Heart right ventricle (tissue), 16 donors: ENCODE data around the gene SEC23A. TPM values are rescaled to one million over a fixed set of nuclear protein-coding genes. Genes with fewer than 3 reads are reported as not detected.
A peak's percentile ranks its signal among the peaks of the same experiment; 100 is the strongest.
"Not testable (repeated sequence)": the region's sequence is repeated elsewhere in the genome, so short reads cannot be mapped to it uniquely, and the experiment has no call there.

Experiments used
- ATAC-seq, 8 donors: fragments of 200-7000 bp; cut with Tn5 transposase; one replicate each; pipeline ENCODE4 v1.9.1; 2020; ENCODE audit warnings: mild to moderate bottlenecking in 8 of 8, moderate library complexity in 8 of 8, moderate number of reproducible peaks in 1 of 8
- DNase-seq, 2 donors: peaks; one replicate each; pipeline ENCODE4 v3.0.0-alpha.2; 2020
- H3K27ac ChIP-seq, 10 donors: fragments of 200-600 bp; sonication (generic) in 2 of 10; one replicate each; pipeline versions ENCODE4 v1.5.0 to v1.8.0; 2020 to 2022; ENCODE audit warnings: mild to moderate bottlenecking in 3 of 10
- H3K27me3 ChIP-seq, 7 donors: fragments of 200-600 bp; one replicate each; pipeline ENCODE4 v1.8.0; 2021 to 2022; ENCODE audit warnings: mild to moderate bottlenecking in 2 of 7
- H3K36me3 ChIP-seq, 9 donors: fragments of 200-600 bp; sonication (generic) in 1 of 9; one replicate each; pipeline versions ENCODE4 v1.5.0 to v1.8.0; 2020 to 2022; ENCODE audit warnings: mild to moderate bottlenecking in 2 of 9
- H3K4me1 ChIP-seq, 9 donors: fragments of 200-600 bp; sonication (generic) in 1 of 9; one replicate each; pipeline versions ENCODE4 v1.5.0 to v1.8.0; 2020 to 2022; ENCODE audit warnings: mild to moderate bottlenecking in 4 of 9
- H3K4me3 ChIP-seq, 10 donors: fragments of 200-600 bp; sonication (generic) in 2 of 10; one replicate each; pipeline versions ENCODE4 v1.5.0 to v1.8.0; 2020 to 2022; ENCODE audit warnings: mild to moderate bottlenecking in 7 of 10, moderate library complexity in 2 of 10
- H3K9me3 ChIP-seq, 11 donors: fragments of 200-600 bp in 10 of 11; sonication (generic) in 2 of 11; one replicate each; pipeline versions ENCODE4 v1.5.0 to v1.8.0; 2013 to 2022; ENCODE audit warnings: mild to moderate bottlenecking in 2 of 11, control low read depth in 1 of 11, moderate library complexity in 1 of 11
- WGBS, 2 donors: extraction: QIAGEN DNeasy Blood & Tissue Kit; methylation state at CpG; one replicate each; pipeline ENCODE4 v1.1.7; 2013; ENCODE audit warnings: inconsistent platforms in 1 of 2; 5-methylcytosine and 5-hydroxymethylcytosine counted together
- intact Hi-C, 10 donors: fragments of 100-400 bp; cut with DNase I; formaldehyde crosslinking; loops; one replicate each; pipeline versions ENCODE4 v1.11.1 to v1.14.2; 2022
- polyA plus RNA-seq, 2 donors: library from polyadenylated mRNA; stranded (reverse); fragments of 200-250 nt; gene quantifications; one replicate each; pipeline ENCODE4 v1.2.3, GENCODE V29; 2013
- total RNA-seq, 10 donors: library from RNA; stranded (reverse); fragmentation: NEBNext Ultra II Directional in 3 of 10; extraction: Animal tissue kit (Norgen Biotek cat#: 25700) in 3 of 10; gene quantifications; one replicate each; pipeline versions ENCODE4 v1.2.1 to v1.2.4, GENCODE V29; 2021 to 2023
- TF ChIP-seq, protein P1 (sequence below), 9 donors: fragments of 200-600 bp; sonication (generic) in 2 of 9; IDR thresholded peaks; one replicate each; pipeline versions ENCODE4 v1.5.0 to v1.8.0; 2021 to 2022; ENCODE audit warnings: antibody characterized with exemption in 9 of 9, mild to moderate bottlenecking in 5 of 9, moderate library complexity in 1 of 9
- donor health status: Arrhythmogenic right ventricular cardiomyopathy.
- donor health status: ischemic (EF 13 %, LVEDD 7.1; RV severe dilation, severe dysfunction).
- donor health status: healthy with polysubstance abuse.
- donor health status: DM: no; HTN: yes; CAD: no.
- donor health status: DM: no; HTN: no; CAD: no.
- donor health status: ischemic (EF 25% LVEDD 6.9; RV normal size, moderate dysfunction).
- donor health status: ischemic (EF 25% LVEDD 5.7; RV mildly dilated, moderate dysfunction).
- donor health status: healthy.
- donor health status: DM: yes; HTN: yes; CAD: no.
- donor health status: Ischemic cardiomyopathy.
- donor health status: ischemic (EF 35%, LVEDD 5.7; RV mildly dilated, moderate dysfunction).
- donor health status: nonischemic (EF 11% LVEDD 7.7; RV severe dilation, severe dysfunction).
- donor health status: DM: yes; HTN: yes; CAD: no.
- donor health status: PGD.
- donor health status: ischemic (EF 29% LVEDD 5.4; RV normal size, mild dysfunction).
- donor health status: nonischemic (EF 23%, LVEDD 6.1; RV moderate dilation, normal function).

The SEC23A gene
- total and polyA plus RNA-seq, 12 donors, result 12.1 to 113 (median 80.6) TPM

DNA sequence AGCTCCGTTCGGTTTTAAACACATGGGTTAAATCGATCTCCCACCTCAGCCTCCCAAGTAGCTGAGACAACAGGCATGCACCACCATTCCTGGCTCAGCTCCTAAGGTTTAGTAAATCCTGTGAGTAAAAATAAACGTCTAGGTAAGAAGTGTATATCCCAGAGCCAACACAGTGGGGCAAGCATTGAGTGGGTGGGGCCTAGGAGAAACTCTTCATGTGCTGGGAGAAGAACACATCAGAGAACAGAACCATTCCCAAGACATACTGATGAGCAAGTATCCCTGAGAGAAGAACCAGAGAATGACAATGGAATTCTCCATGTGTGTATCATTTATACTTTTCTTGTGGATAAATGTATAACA is 86.3 kb downstream of the SEC23A start:
- intact Hi-C loops, result loop anchor here in 8 of 10 donors (5.0 to 10.0 kb wide), 5 partner anchors 142 to 1112 kb away; no protein-coding TSS in a partner anchor

DNA sequence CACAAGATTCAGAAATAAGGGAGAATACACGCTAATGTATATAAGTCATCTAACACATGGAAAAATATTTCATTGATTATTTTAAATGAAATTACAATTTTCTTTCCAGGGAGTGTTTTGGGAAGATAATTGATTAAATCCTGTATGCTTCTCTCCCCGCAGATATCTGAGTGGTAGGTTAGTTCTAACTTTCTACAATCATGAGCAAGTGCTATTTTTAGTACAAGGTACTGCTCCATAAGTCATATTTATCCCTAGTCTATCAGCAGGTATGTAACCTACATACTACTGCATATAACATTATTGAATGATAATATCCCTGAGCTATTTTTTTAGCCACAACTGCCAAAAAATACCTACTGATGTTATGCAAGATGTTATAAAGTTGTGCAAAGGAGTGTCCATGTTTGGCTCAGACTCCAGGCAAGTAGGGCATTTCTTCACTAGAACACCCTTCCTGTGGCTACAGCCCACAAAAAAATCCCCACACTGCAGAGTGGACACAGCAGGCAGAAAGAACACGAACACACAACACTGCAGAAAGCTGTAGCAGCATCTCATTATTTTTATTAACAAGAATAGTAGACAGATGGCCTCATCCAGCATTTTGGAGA is 87.0 kb downstream of the SEC23A start:
- H3K4me3 ChIP-seq, result no peak overlapping the region
- TF ChIP-seq, protein P1, sequence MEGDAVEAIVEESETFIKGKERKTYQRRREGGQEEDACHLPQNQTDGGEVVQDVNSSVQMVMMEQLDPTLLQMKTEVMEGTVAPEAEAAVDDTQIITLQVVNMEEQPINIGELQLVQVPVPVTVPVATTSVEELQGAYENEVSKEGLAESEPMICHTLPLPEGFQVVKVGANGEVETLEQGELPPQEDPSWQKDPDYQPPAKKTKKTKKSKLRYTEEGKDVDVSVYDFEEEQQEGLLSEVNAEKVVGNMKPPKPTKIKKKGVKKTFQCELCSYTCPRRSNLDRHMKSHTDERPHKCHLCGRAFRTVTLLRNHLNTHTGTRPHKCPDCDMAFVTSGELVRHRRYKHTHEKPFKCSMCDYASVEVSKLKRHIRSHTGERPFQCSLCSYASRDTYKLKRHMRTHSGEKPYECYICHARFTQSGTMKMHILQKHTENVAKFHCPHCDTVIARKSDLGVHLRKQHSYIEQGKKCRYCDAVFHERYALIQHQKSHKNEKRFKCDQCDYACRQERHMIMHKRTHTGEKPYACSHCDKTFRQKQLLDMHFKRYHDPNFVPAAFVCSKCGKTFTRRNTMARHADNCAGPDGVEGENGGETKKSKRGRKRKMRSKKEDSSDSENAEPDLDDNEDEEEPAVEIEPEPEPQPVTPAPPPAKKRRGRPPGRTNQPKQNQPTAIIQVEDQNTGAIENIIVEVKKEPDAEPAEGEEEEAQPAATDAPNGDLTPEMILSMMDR (IDR thresholded peaks at IDR 0.05), result no peak
- H3K4me1 ChIP-seq, result peaks cover 0 to 5% (median 0%) of the 10 kb centered on the region in 9 donors
- WGBS, 2 donors, result 94% methylated on average over 3 of the region's 3 CpGs
- DNase-seq (no peak), ATAC-seq (no peak)
- intact Hi-C loops, result loop anchor here in 8 of 10 donors (2.0 to 10.0 kb wide), 7 partner anchors 141 to 1111 kb away; no protein-coding TSS in a partner anchor
- no peaks in the 10 kb centered on the region for H3K27me3 ChIP-seq
- no peaks in the 10 kb centered on the region for H3K36me3 ChIP-seq
- H3K9me3 ChIP-seq, result peaks cover 0 to 8% (median 0%) of the 10 kb centered on the region in 11 donors
- H3K27ac ChIP-seq, result no peak overlapping the region

More for the DNA sequence above, 86.3 kb downstream of the SEC23A start:
- H3K36me3 ChIP-seq, result no peaks in the 10 kb centered on the region
- peaks cover 0 to 8% (median 0%) of the 10 kb centered on the region in 11 donors for H3K9me3 ChIP-seq
- TF ChIP-seq, protein P1 (IDR thresholded peaks at IDR 0.05), result no peak
- DNase-seq (no peak), ATAC-seq (no peak)
- peaks cover 0 to 5% (median 0%) of the 10 kb centered on the region in 9 donors for H3K4me1 ChIP-seq
- H3K4me3 ChIP-seq, result no peak overlapping the region
- 73 to 74% methylated on average over 4 of the region's 4 CpGs for WGBS, 2 donors
- no peak overlapping the region for H3K27ac ChIP-seq
- no peaks in the 10 kb centered on the region for H3K27me3 ChIP-seq

DNA sequence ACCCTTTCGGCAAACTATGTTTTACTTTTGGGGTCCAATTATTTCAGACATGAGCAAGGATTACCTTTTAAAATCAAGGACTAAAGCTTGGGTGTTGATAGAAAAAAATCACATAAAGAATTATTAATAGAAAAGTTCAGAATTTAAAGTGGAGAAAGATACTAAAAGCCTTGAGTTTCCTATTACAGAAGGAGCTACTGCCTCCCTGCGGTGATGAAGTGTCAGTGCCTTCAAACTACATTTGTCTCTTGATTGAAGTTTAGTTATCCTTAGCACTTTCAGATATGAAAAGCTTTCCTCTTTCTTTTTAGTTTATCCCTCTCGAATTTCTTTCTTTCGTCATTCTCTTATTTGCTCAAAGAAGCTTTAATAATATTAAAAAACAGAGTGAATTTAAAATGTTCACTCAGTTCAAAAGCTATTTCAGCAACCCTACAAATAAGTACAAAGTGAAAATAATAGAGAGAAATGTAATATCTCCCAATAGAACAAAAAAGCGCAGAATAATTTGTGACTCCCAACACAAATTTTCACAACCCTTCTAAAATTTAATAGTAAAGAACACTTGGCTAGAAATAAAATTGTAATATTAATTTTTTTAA is 87.6 kb downstream of the SEC23A start:
- Histone ChIP-seq H3K27ac (no peak overlapping the region), H3K27me3 (no peaks in the 10 kb centered on the region), H3K36me3 (no peaks in the 10 kb centered on the region), H3K4me3 (no peak overlapping the region), H3K9me3 (peaks cover 0 to 8% (median 0%) of the 10 kb centered on the region in 11 donors), H3K4me1 (peaks cover 0 to 5% (median 0%) of the 10 kb centered on the region in 9 donors)
- intact Hi-C loops, result loop anchor here in 8 of 10 donors (2.0 to 10.0 kb wide), 7 partner anchors 141 to 1111 kb away; no protein-coding TSS in a partner anchor
- DNase-seq (peak in 1 of 2 donors; percentile 25), ATAC-seq (peak in 1 of 8 donors; percentile 38)
- TF ChIP-seq, protein P1 (IDR thresholded peaks at IDR 0.05), result peak; percentile 61 to 93 (median 88)
- 27 to 31% methylated on average over 5 of the region's 5 CpGs for WGBS, 2 donors

DNA sequence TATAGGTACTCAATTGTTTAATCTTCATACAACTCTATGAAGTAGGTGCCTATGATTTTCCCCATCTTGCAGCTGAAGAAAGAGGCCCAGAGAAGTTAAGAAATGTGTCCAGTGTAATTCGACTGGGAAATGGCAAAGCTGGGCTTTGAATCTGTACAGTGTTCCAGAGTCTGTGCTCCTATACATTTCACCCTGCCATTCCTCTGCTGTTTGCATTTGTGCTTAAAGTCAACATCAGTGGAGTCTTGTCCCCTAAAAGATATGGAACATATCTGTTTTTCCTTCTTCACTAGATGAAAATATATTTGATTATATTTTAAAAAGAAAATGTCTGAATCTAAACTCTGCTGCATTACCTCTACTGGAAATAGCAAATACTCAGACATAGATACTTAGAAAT is 88.6 kb downstream of the SEC23A start:
- H3K9me3 ChIP-seq, result peaks cover 0 to 6% (median 0%) of the 10 kb centered on the region in 11 donors
- no peak overlapping the region for H3K27ac ChIP-seq
- H3K36me3 ChIP-seq, result no peaks in the 10 kb centered on the region
- no peak overlapping the region for H3K4me3 ChIP-seq
- peaks cover 0 to 5% (median 0%) of the 10 kb centered on the region in 9 donors for H3K4me1 ChIP-seq
- 70 to 80% methylated on average over 1 of the region's 1 CpG for WGBS, 2 donors
- H3K27me3 ChIP-seq, result no peaks in the 10 kb centered on the region
- ATAC-seq (no peak), DNase-seq (no peak)
- intact Hi-C loops, result loop anchor here in 8 of 10 donors (2.0 to 10.0 kb wide), 6 partner anchors 140 to 1110 kb away; no protein-coding TSS in a partner anchor
- TF ChIP-seq, protein P1 (IDR thresholded peaks at IDR 0.05), result no peak

DNA sequence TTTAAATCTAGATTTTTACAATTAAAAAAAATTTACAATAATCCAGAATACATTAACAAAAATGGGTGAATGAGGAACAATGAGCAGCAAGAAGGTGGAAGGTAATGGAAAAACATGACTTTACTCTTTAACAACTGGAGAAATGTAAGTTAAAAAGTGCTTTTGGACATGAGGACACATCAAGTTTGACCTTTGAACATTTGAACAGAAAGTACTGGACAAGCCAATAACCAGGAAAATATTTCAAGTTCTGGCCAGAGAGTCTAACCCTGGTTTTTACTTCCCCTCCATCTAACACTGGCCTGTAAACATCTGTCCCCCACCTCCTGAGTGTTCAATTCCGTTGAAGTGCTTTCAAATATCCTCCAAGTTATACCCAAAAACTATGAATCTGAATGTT is 94.1 kb downstream of the SEC23A start:
- 79 to 82% methylated on average over 1 of the region's 1 CpG for WGBS, 2 donors
- intact Hi-C loops, result loop anchor here in 3 of 10 donors (10.0 kb wide), 3 partner anchors 134 to 754 kb away; partner anchors contain the start of gene CLEC14A (in 1 of the 3)
- not testable (repeated sequence) for ATAC-seq, DNase-seq, H3K4me3 ChIP-seq, H3K36me3 ChIP-seq, H3K9me3 ChIP-seq, H3K27me3 ChIP-seq, H3K27ac ChIP-seq
- peaks cover 0 to 12% (median 0%) of the 10 kb centered on the region in 9 donors for H3K4me1 ChIP-seq
